Measurements from ENCODE around the gene ELMO2. TPM values are rescaled to one million over a fixed set of nuclear protein-coding genes. Genes with fewer than 3 reads are reported as not detected.

ELMO2 gene
- total and polyA plus RNA-seq, 2 of the 4 experiments (the other 2 are of a cell fraction), result 29.2 to 52.7 TPM

- Histone ChIP-seq H2BK20ac (ENCODE audit: low read depth, low read length) (no peak overlapping the region), H3K4me2 (ENCODE audit: low read depth, low read length) (no peak overlapping the region), H3K36me3 (ENCODE audit: control insufficient read depth, insufficient read depth, low read length) (peaks cover 55% of the 10 kb centered on the region), H2AK9ac (replicated peaks; ENCODE audit: low read depth, low read length, poor library complexity) (no peak overlapping the region), H4K8ac (ENCODE audit: low read depth in 2 of 2, low read length in 2 of 2) (no peak overlapping the region), H3K4me1 (ENCODE audit: control insufficient read depth, insufficient read depth, low read length) (peaks cover 2% of the 10 kb centered on the region; the same call in 1 of the 2 replicates), H3K9me1 (ENCODE audit: insufficient read depth, low read length) (peaks cover 10% of the 10 kb centered on the region; the same call in 1 of the 2 replicates), H3K9ac (ENCODE audit: low read depth, low read length) (no peak overlapping the region), H2BK5ac (ENCODE audit: low read depth, low read length, poor library complexity, severe bottlenecking) (no peak overlapping the region), H3K4me3 (ENCODE audit: insufficient read depth, low read depth, low read length) (no peak overlapping the region), H3K56ac (ENCODE audit: extremely low read depth, insufficient read depth, low read length) (no peak overlapping the region), H3K27ac (ENCODE audit: insufficient read depth, low read length) (no peak overlapping the region), H3K27me3 (ENCODE audit: control insufficient read depth, insufficient read depth, low read length) (no peaks in the 10 kb centered on the region), H3K18ac (ENCODE audit: low read depth, low read length) (no peak overlapping the region), H3K79me1 (ENCODE audit: low read depth in 1 of 2, low read length in 2 of 2) (peaks cover 15 to 20% of the 10 kb centered on the region in 2 experiments), H2BK120ac (ENCODE audit: low read depth, low read length) (no peak overlapping the region), H3K4ac (ENCODE audit: low read depth, low read length) (no peak overlapping the region), H3K14ac (replicated peaks; ENCODE audit: low read depth, low read length) (no peak overlapping the region), H4K5ac (ENCODE audit: low read depth, low read length) (no peak overlapping the region), H4K91ac (ENCODE audit: insufficient read depth, low read depth, low read length) (no peak overlapping the region), H2BK15ac (ENCODE audit: low read depth, low read length) (no peak overlapping the region), H2AFZ (replicated peaks; ENCODE audit: low read length, poor library complexity) (no peak overlapping the region), H3K9me3 (ENCODE audit: control insufficient read depth, insufficient read depth, low read length) (no peaks in the 10 kb centered on the region), H3K23ac (ENCODE audit: low read depth, low read length) (no peak overlapping the region), H2AK5ac (ENCODE audit: low read depth, low read length) (no peak overlapping the region), H4K20me1 (ENCODE audit: insufficient read depth, low read length) (peaks cover 5% of the 10 kb centered on the region; the same call in 1 of the 2 replicates)
- DNase-seq (no peak), ATAC-seq (ENCODE audit: low read depth) (no peak)
- ChIA-PET POLR2A (ENCODE audit: unreplicated experiment) (no interaction called here), CTCF (no interaction called here)
- intact Hi-C loops (cut with micrococcal nuclease) (no loop called here), dilution Hi-C loops (cut with HindIII; ENCODE audit: low sequenced_read_pairs, unreplicated experiment) (no loop called here), in situ Hi-C loops (cut with MboI; ENCODE audit: low sequenced_read_pairs) (no loop called here)
- no TSS peak for BruUV-seq (replicated peaks)
- 83% methylated on average over 3 of the region's 6 CpGs; no CpG with 5 or more reads in 1 of the 2 experiments for WGBS, 2 experiments (ENCODE audit: extremely low coverage in 2 of 2, insufficient read length in 1 of 2)
- TF ChIP-seq SMC3 (IDR thresholded peaks at IDR 0.05; ENCODE audit: low read depth, low read length), result no peak
- TF ChIP-seq MXI1 (IDR thresholded peaks at IDR 0.05; ENCODE audit: borderline replicate concordance, low read depth, low read length), result no peak
- TF ChIP-seq CTCF (conservative IDR thresholded peaks at IDR 0.05; ENCODE audit: low read depth, low read length), result no peak
- TF ChIP-seq POLR2A (IDR thresholded peaks at IDR 0.05; ENCODE audit: low read depth, low read length), result no peak
- TF ChIP-seq BHLHE40 (IDR thresholded peaks at IDR 0.05; ENCODE audit: low read depth, low read length), result no peak
- TF ChIP-seq RFX5 (IDR thresholded peaks at IDR 0.05; ENCODE audit: low read depth, low read length), result no peak
- TF ChIP-seq ELK1 (IDR thresholded peaks at IDR 0.05; ENCODE audit: borderline replicate concordance, low read depth, low read length), result no peak
- TF ChIP-seq RCOR1 (IDR thresholded peaks at IDR 0.05; ENCODE audit: insufficient replicate concordance, low read length), result no peak
- no peak for TF ChIP-seq CHD1 (IDR thresholded peaks at IDR 0.05; ENCODE audit: low read depth, low read length)
- TF ChIP-seq NFE2L2 (IDR thresholded peaks at IDR 0.05; ENCODE audit: low read depth, low read length), result no peak
- no peak for TF ChIP-seq MAFK (IDR thresholded peaks at IDR 0.05; ENCODE audit: low read depth, low read length)
- no peak for TF ChIP-seq MAZ (IDR thresholded peaks at IDR 0.05; ENCODE audit: borderline replicate concordance, low read depth, low read length)
- TF ChIP-seq FOS (IDR thresholded peaks at IDR 0.05; ENCODE audit: low read depth, low read length), result no peak
- TF ChIP-seq USF2 (IDR thresholded peaks at IDR 0.05; ENCODE audit: low read depth, low read length), result no peak
Observed at GRCh38 chr20:46367967-46368901, 38.2 kb downstream of the ELMO2 start.
